Renal cortical epithelial cell (primary cell): Measurements from ENCODE around the gene APCDD1. TPM values are rescaled to one million over a fixed set of nuclear protein-coding genes. Genes with fewer than 3 reads are reported as not detected.
"Not testable (repeated sequence)": the region's sequence is repeated elsewhere in the genome, so short reads cannot be mapped to it uniquely, and the experiment has no call there.

ENCODE experiments used
- DNase-seq: peaks from one replicate; pipeline ENCODE4 v3.0.0-alpha.2; 2011; ENCODE audit warnings: low read depth
- total RNA-seq: library from RNA; depleted of rRNA; stranded (reverse); fragments of >200 nt; gene quantifications from 2 replicates; pipeline ENCODE4 v1.2.3, GENCODE V29; 2014

The APCDD1 gene
- total RNA-seq, 1 donor from 2014 or later = under 0.01 TPM

DNA sequence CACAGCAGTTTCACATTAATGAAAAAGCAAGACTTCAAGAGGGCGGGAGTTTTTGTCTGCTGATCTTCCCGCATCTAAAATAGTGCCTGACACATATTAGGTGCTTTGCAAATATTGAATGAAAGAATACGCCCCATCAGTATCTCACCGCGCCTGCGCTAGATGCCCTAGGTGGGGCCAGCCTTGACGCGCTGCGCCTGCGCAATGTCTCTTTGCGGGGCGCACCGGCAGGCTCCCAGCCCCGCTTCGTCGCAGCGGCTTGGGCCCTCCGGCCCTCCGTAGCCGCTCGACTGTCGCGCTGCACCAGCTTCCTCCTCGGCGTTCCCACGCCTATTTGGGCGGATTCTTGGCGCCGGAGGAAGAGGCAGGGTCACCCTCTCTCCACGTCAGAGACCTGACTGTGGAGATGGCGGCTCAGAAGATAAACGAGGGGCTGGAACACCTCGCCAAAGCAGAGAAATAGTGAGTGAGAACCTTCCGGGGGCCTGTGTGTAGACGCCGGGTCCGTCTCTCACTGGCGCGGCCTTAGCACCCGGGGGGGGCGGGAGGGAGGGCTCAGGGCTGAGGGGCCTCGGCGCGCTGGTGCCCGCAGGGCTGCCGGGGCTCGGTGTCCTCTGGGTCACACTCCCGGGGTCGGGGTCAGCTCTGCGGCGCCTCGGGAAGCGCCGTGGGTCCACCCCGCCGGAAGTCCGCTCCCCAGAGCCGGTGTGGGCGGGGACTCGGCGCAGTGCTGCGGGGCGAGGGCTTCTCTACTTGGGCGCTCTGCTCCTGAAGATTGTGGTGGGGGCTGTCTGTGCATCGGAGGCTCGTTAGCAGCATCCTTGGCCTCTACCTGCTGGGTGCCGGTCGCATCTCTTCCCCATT is 71.5 kb downstream of the APCDD1 start, which contains the start of gene NAPG:
TSS of gene NAPG (plus strand) at position 331 of the 864 bp plus-strand sequence. CDS start at position 407, 76 bp downstream.
- DNase-seq = peak; percentile 80

DNA sequence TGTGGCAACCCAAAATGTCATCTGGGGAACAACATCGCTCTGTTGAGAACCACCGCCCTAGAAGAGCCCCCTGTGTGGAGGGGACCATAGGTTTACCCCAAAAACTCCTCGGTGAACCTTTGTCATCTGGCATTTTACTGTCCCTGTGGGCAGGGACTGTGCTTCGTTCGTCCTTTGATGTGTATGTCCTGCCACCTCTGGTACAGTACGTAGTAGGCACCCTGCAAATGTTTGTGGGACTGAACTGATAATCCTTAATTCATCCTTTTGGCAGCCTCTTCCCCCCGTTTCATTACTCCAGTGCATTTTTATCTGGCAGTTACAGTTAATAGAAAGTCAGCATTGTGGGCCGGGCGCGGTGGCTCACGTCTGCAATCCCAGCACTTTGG is 72.1 kb downstream of the APCDD1 start:
- DNase-seq = no peak

DNA sequence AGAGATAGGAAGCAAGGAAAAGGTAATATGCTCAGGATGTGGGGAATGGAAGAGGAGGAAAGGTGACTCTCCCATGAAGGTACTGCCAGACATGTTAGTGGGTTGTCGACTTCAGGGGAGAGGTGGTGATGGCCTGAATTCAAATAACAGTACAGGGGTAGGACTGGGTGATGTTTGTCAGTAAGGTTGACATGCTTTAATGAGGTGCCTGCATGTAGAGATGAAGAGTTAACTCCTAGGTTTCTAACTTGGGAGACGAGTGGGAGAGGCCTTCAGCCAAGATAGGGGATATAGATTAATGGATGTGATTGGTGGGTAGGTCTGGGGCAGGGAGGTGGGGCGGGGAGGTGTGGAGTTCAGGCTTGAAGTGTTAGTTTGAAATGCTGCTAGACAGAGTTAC is 74.0 kb downstream of the APCDD1 start:
- DNase-seq = no peak

DNA sequence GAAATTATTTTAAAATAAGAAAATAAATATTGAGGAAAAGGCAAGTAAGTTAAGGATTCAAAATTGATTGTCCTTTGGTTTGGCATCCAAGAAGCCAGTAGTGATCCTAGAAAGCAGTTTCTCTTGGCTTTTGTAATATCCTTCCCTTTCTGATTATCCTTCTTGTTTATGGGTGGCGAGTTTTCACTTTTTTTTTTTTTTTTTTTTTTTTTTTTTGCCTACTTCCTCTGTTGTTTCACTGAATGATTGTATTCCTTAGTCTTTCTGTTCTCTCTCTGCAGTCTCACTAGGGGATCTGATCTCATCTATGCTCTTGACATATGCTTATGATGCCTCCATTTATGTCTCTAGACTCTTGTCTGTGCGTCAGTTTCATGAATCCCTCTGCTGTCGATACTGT is 75.6 kb downstream of the APCDD1 start:
- no peak for DNase-seq

- DNase-seq = peak; percentile 12
Observed at GRCh38 chr18:10530852-10531251, 76.4 kb downstream of the APCDD1 start.

DNA sequence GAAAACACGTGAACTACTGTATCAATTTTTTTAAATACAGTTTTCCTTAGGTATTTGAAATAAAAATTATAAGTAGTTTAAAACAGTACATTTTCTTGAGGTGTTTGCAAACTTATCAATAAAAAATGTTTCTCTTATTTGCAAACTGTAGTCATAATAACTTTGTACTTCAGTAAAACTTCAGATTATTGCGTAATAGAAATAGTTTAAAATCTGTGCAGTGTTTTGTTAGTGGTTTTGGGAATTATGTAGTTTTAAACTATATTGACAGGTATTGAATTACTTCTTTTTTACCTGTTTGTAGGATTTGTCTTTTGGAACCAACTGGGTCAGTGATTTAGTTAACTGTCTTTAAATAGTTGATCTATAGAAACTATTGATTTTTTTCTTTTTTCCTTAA is 78.7 kb downstream of the APCDD1 start:
- no peak for DNase-seq

DNA sequence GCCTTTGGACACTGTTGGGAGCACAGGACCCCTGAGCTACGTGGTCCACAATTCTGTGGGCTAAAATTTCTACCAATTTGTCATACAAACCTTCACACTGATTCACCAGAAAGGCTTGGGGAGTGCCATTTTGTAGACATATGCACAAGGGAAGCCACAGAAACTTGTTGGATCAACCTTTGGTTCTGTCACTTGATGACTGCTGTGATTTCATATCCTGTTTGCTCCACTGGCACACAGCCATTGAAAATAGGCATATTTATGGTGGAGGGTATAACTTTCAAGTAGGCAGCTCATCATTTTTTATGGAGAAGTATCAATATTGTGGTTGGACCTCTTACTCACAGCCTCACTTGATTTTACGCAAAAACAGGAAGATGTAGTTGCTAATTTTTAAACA is 81.8 kb downstream of the APCDD1 start:
- DNase-seq = no peak

DNA sequence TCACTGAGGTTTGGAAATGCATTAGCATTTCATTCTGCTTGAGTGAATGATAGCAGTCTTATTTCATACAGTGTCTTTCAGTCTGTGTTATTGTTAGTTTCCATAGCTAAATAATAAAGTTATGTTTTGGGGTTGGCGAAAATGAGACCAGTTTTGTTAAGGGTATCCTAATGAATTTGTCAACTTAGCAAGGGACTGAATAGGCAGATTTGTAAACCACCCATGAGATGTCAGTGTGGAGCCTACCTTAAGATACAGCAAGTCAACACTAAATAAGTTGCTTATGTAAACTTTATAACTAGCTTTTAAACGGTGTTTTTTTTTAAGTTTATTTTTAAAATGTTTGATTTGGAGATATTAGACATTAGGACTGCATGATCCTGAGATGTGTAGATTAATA is 83.3 kb downstream of the APCDD1 start:
- no peak for DNase-seq

DNA sequence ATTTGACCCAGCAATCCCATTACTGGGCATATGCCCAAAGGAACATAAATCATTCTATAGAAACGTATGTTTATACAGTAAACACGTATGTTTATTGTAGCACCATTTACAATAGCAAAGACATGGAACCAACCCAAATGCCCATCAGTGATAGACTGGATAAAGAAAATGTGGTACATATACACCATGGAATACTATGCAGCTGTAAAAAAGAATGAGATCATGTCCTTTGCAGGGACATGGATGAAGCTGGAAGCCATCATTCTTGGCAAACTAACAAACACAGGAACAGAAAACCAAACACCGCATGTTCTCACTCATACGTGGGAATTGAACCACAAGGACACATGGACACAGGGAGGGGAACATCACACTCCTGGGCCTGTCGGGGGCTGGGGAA is 84.7 kb downstream of the APCDD1 start:
- DNase-seq = not testable (repeated sequence)

Other genes starting within 250 kb of the APCDD1 start
- 43.2 and 82.5 TPM in 2 replicates for gene NAPG, start 71.4 kb downstream of the APCDD1 start, total RNA-seq